ENCODE data around the gene DMRTA1. TPM values are rescaled to one million over a fixed set of nuclear protein-coding genes. Genes with fewer than 3 reads are reported as not detected.

DMRTA1 gene
- total RNA-seq, 1 experiment from 2014 or later: 2.8 TPM

DNA sequence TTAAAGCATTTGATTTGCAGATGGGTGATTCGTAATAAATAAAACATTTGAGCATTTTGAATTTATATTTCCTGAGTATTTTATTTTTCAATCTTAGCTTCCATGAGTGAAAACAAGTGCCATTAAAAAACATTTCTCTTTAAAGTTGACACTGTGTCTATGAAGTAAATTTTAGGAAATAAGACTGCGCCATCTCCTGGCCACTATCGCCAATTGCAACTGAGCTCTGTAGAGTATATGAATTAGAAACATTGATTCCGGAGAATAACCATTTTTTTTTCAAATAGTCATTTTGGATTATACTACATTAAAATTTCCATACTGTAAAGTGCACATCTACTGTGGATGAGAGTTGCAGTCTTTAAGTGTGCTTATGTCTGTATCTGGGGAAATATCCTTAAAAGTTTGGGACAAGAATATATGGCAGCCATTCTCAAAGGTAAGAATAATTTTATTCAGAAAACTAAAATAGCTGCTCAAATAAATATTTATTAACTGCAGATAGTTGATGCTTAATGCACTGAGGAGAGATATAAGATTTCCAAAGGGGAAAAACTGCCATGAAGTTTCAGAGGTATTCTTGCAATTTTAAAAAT is 5.9 kb downstream of the DMRTA1 start:
- TF ChIP-seq CTCF (IDR thresholded peaks at IDR 0.05; ENCODE audit: unreplicated experiment): peak; percentile 57
- no peak overlapping the region for H3K4me3 Mint-ChIP-seq (ENCODE audit: low read depth, unreplicated experiment)
- H3K9me3 Mint-ChIP-seq (ENCODE audit: low read depth, unreplicated experiment): no peaks in the 10 kb centered on the region
- intact Hi-C loops (cut with micrococcal nuclease; ENCODE audit: unreplicated experiment): loop anchor here (1.0 to 5.0 kb wide), 3 partner anchors 145 to 640 kb away; no protein-coding TSS in a partner anchor
- peaks cover 15% of the 10 kb centered on the region for H3K36me3 Mint-ChIP-seq (ENCODE audit: insufficient read depth, unreplicated experiment)
- no TSS peak for BruUV-seq (replicated peaks)
- no peak overlapping the region for H3K27ac Mint-ChIP-seq (ENCODE audit: unreplicated experiment)
- H3K27me3 Mint-ChIP-seq (ENCODE audit: unreplicated experiment): no peaks in the 10 kb centered on the region
- DNase-seq: peak; percentile 36
- CTCF ChIA-PET: interaction anchor here (0.8 to 1.6 kb wide), 5 partner anchors 144 to 328 kb away, joined by 3 to 25 read pairs (median 5); no protein-coding TSS in a partner anchor
- peaks cover 7% of the 10 kb centered on the region for H3K4me1 Mint-ChIP-seq (ENCODE audit: low read depth, unreplicated experiment)

DNA sequence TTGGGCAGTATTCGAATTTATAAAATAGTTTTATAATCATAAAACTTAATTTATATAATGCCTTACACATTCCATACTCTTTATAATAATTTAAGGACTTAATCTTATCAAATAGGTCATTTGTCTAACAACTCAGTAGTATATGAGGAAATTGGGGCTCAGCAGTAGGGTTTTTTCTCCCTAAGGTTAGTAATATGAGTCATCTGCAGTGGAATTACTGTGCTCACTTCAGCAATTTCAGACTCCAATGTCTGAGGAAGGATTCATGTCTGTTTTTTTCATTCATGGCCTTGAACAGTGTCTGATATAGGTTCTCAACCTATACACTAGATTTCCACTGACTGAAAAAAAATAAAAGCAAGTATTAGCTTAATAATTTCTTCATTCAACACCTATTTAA is 7.4 kb downstream of the DMRTA1 start:
- Mint-ChIP-seq H3K9me3 (ENCODE audit: low read depth, unreplicated experiment) (no peaks in the 10 kb centered on the region), H3K4me1 (ENCODE audit: low read depth, unreplicated experiment) (peaks cover 4% of the 10 kb centered on the region), H3K4me3 (ENCODE audit: low read depth, unreplicated experiment) (no peak overlapping the region), H3K27me3 (ENCODE audit: unreplicated experiment) (no peaks in the 10 kb centered on the region), H3K27ac (ENCODE audit: unreplicated experiment) (no peak overlapping the region), H3K36me3 (ENCODE audit: insufficient read depth, unreplicated experiment) (peaks cover 3% of the 10 kb centered on the region)
- intact Hi-C loops (cut with micrococcal nuclease; ENCODE audit: unreplicated experiment): loop anchor here (5.0 kb wide), 1 partner anchor 642 kb away; no protein-coding TSS in a partner anchor
- TF ChIP-seq CTCF (IDR thresholded peaks at IDR 0.05; ENCODE audit: unreplicated experiment): no peak
- CTCF ChIA-PET: no interaction called here
- no peak for DNase-seq
- BruUV-seq (replicated peaks): no TSS peak

DNA sequence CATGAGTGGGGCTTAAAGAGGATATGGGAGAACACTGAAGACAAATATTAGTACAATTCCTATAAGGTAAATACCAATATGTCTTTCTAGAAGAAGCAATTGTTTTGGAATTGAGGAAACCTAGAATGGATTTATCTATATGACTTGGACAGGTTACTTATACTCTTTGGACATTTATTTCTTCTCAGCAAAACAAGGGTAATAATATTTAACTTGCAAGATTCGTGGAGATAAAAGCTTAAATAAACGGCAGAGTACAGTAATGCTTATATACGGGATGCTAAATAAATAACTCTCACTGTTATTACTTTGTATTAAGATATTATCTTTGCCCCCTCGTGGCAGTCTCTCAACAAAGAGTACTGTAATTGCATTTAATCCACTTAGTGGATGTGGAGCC is 8.6 kb downstream of the DMRTA1 start:
- no TSS peak for BruUV-seq (replicated peaks)
- no peak overlapping the region for H3K27ac Mint-ChIP-seq (ENCODE audit: unreplicated experiment)
- H3K27me3 Mint-ChIP-seq (ENCODE audit: unreplicated experiment): no peaks in the 10 kb centered on the region
- DNase-seq: no peak
- H3K9me3 Mint-ChIP-seq (ENCODE audit: low read depth, unreplicated experiment): no peaks in the 10 kb centered on the region
- intact Hi-C loops (cut with micrococcal nuclease; ENCODE audit: unreplicated experiment): no loop called here
- TF ChIP-seq CTCF (IDR thresholded peaks at IDR 0.05; ENCODE audit: unreplicated experiment): no peak
- CTCF ChIA-PET: interaction anchor here (0.6 kb wide), 1 partner anchor 211 kb away, joined by 3 read pairs; no protein-coding TSS in a partner anchor
- no peaks in the 10 kb centered on the region for H3K4me1 Mint-ChIP-seq (ENCODE audit: low read depth, unreplicated experiment)
- no peak overlapping the region for H3K4me3 Mint-ChIP-seq (ENCODE audit: low read depth, unreplicated experiment)
- no peaks in the 10 kb centered on the region for H3K36me3 Mint-ChIP-seq (ENCODE audit: insufficient read depth, unreplicated experiment)

DNA sequence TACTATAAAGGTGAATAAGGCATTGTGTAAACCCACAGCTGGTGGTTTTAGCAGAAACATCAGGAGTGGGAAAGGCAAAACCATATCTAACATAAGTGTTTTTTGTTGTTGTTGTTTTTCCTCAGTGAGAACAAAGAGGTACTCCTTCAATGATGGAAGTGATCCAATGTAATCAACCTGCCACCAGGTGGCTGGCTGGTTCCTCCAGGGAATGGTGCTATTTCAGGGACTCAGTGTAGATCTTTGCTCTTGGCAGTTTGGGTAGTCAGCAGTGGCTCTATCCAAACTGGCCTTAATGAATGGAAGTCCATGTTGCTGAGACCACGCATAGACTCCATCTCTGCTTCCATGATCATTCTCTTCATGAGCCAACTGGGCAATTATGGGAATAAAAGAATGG is 10.8 kb downstream of the DMRTA1 start:
- no peak overlapping the region for H3K4me3 Mint-ChIP-seq (ENCODE audit: low read depth, unreplicated experiment)
- H3K4me1 Mint-ChIP-seq (ENCODE audit: low read depth, unreplicated experiment): peaks cover 8% of the 10 kb centered on the region
- no peak for TF ChIP-seq CTCF (IDR thresholded peaks at IDR 0.05; ENCODE audit: unreplicated experiment)
- no TSS peak for BruUV-seq (replicated peaks)
- intact Hi-C loops (cut with micrococcal nuclease; ENCODE audit: unreplicated experiment): no loop called here
- no peak overlapping the region for H3K27ac Mint-ChIP-seq (ENCODE audit: unreplicated experiment)
- no peaks in the 10 kb centered on the region for H3K9me3 Mint-ChIP-seq (ENCODE audit: low read depth, unreplicated experiment)
- no peak for DNase-seq
- no peaks in the 10 kb centered on the region for H3K36me3 Mint-ChIP-seq (ENCODE audit: insufficient read depth, unreplicated experiment)
- H3K27me3 Mint-ChIP-seq (ENCODE audit: unreplicated experiment): no peaks in the 10 kb centered on the region
- CTCF ChIA-PET: no interaction called here
